ENCODE data around the gene TMEM250.

DNA sequence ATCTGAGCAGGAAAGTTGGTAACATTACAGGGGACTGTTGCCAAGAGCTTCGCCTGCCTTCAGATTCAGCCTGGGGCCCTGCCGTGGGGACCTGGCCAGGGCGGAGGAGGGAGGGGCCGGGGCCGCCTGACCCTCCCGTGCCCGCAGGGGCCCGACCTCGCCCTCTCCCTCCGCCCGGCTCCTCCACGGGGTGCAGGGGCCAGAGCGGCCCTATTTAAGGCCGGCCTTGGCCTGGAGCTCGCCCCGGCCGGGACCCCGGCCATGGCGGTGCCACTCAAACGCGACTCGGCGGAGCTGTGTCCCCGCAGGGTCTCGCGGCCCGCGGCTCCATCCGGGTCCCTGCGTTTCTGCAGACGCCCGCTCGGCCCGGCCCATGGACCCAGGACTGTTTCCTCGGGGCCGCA, 757 bp downstream of the TMEM250 start:
- TF ChIP-seq RNF219 (CRISPR knock-in tag; IDR thresholded peaks at IDR 0.05) (no peak), ZFX (CRISPR knock-in tag; IDR thresholded peaks at IDR 0.05) (peak; percentile 73), UBTF (IDR thresholded peaks at IDR 0.05; ENCODE audit: borderline replicate concordance in 1 of 2, low read depth in 2 of 2, low read length in 2 of 2) (no peak), EZH2 (IDR thresholded peaks at IDR 0.05; ENCODE audit: borderline replicate concordance, low read depth, low read length) (no peak), POLR2AphosphoS2 (IDR thresholded peaks at IDR 0.05; ENCODE audit: low read length) (no peak), ARID4B (CRISPR knock-in tag; IDR thresholded peaks at IDR 0.05) (no peak), ZNF444 (CRISPR knock-in tag; IDR thresholded peaks at IDR 0.05) (no peak), ZNF77 (CRISPR knock-in tag; IDR thresholded peaks at IDR 0.05) (no peak), ATF6 (CRISPR knock-in tag; IDR thresholded peaks at IDR 0.05) (no peak), STAT5A (IDR thresholded peaks at IDR 0.05; ENCODE audit: borderline replicate concordance, low read length) (no peak), JUNB (CRISPR knock-in tag; conservative IDR thresholded peaks at IDR 0.05) (no peak)
- TF ChIP-seq, protein P1, sequence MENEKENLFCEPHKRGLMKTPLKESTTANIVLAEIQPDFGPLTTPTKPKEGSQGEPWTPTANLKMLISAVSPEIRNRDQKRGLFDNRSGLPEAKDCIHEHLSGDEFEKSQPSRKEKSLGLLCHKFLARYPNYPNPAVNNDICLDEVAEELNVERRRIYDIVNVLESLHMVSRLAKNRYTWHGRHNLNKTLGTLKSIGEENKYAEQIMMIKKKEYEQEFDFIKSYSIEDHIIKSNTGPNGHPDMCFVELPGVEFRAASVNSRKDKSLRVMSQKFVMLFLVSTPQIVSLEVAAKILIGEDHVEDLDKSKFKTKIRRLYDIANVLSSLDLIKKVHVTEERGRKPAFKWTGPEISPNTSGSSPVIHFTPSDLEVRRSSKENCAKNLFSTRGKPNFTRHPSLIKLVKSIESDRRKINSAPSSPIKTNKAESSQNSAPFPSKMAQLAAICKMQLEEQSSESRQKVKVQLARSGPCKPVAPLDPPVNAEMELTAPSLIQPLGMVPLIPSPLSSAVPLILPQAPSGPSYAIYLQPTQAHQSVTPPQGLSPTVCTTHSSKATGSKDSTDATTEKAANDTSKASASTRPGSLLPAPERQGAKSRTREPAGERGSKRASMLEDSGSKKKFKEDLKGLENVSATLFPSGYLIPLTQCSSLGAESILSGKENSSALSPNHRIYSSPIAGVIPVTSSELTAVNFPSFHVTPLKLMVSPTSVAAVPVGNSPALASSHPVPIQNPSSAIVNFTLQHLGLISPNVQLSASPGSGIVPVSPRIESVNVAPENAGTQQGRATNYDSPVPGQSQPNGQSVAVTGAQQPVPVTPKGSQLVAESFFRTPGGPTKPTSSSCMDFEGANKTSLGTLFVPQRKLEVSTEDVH (IDR thresholded peaks at IDR 0.05; ENCODE audit: low read depth, partially characterized antibody) = no peak
- TF ChIP-seq, protein P2, sequence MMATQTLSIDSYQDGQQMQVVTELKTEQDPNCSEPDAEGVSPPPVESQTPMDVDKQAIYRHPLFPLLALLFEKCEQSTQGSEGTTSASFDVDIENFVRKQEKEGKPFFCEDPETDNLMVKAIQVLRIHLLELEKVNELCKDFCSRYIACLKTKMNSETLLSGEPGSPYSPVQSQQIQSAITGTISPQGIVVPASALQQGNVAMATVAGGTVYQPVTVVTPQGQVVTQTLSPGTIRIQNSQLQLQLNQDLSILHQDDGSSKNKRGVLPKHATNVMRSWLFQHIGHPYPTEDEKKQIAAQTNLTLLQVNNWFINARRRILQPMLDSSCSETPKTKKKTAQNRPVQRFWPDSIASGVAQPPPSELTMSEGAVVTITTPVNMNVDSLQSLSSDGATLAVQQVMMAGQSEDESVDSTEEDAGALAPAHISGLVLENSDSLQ (IDR thresholded peaks at IDR 0.05) = peak; percentile 52; the same call in 1 of the 2 replicates
- TF ChIP-seq, protein P3, sequence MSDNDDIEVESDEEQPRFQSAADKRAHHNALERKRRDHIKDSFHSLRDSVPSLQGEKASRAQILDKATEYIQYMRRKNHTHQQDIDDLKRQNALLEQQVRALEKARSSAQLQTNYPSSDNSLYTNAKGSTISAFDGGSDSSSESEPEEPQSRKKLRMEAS (CRISPR knock-in tag; IDR thresholded peaks at IDR 0.05) = no peak
